Fibroblast of the aortic adventitia (primary cell): ENCODE results near the gene SOX10. TPM values are rescaled to one million over a fixed set of nuclear protein-coding genes. Genes with fewer than 3 reads are reported as not detected.

Experiments
- DNase-seq: peaks from one replicate; pipeline ENCODE4 v3.0.0-alpha.2; 2010; ENCODE audit warnings: low read depth
- H3K4me3 ChIP-seq: 2 replicates; pipeline ENCODE4 v1.5.1; 2011; ENCODE audit warnings: low read depth, mild to moderate bottlenecking, control low read depth, low read length, moderate library complexity
- total RNA-seq: library from RNA; depleted of rRNA; stranded (reverse); fragments of >200 nt; gene quantifications from 2 replicates; pipeline ENCODE4 v1.2.3, GENCODE V29; 2012; ENCODE audit warnings: low replicate concordance
- TF ChIP-seq, protein P1 (sequence below): IDR thresholded peaks from 2 replicates; pipeline ENCODE4 v1.5.1; 2011; ENCODE audit warnings: mild to moderate bottlenecking, low read length, control low read depth, inconsistent platforms; ENCODE audit not compliant: insufficient read depth

The SOX10 gene
- total RNA-seq, 1 donor = not detected

- TF ChIP-seq, protein P1, sequence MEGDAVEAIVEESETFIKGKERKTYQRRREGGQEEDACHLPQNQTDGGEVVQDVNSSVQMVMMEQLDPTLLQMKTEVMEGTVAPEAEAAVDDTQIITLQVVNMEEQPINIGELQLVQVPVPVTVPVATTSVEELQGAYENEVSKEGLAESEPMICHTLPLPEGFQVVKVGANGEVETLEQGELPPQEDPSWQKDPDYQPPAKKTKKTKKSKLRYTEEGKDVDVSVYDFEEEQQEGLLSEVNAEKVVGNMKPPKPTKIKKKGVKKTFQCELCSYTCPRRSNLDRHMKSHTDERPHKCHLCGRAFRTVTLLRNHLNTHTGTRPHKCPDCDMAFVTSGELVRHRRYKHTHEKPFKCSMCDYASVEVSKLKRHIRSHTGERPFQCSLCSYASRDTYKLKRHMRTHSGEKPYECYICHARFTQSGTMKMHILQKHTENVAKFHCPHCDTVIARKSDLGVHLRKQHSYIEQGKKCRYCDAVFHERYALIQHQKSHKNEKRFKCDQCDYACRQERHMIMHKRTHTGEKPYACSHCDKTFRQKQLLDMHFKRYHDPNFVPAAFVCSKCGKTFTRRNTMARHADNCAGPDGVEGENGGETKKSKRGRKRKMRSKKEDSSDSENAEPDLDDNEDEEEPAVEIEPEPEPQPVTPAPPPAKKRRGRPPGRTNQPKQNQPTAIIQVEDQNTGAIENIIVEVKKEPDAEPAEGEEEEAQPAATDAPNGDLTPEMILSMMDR = no peak
- H3K4me3 ChIP-seq = no peak overlapping the region
- DNase-seq = no peak
Measured at GRCh38 chr22:37995460-37995859, 11.1 kb upstream of the SOX10 start.

GRCh38 chr22:37994982-37995381 lies 10.6 kb upstream of the SOX10 start:
- TF ChIP-seq, protein P1 = no peak
- no peak for DNase-seq
- H3K4me3 ChIP-seq = no peak overlapping the region

DNA sequence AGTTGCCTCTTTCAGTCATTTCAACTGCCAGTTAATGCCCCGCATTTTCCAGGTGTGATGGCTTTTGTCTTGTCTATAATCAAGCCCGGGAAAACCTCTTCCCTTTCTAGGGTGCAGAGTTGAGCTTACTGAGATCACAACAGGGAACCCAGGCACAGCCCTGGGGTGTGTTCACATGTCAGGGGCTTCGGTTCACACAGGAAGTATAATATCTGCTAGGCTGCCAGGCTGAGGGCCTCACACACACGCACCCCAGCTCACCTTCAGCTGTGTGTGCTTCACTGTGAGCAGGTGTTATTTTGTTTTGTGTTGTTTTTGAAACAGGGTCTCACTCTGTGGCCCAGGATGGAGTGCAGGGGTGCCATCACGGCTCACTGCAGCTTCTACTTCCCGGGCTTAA lies 9.7 kb upstream of the SOX10 start:
- TF ChIP-seq, protein P1 = no peak
- no peak overlapping the region for H3K4me3 ChIP-seq
- DNase-seq = no peak

DNA sequence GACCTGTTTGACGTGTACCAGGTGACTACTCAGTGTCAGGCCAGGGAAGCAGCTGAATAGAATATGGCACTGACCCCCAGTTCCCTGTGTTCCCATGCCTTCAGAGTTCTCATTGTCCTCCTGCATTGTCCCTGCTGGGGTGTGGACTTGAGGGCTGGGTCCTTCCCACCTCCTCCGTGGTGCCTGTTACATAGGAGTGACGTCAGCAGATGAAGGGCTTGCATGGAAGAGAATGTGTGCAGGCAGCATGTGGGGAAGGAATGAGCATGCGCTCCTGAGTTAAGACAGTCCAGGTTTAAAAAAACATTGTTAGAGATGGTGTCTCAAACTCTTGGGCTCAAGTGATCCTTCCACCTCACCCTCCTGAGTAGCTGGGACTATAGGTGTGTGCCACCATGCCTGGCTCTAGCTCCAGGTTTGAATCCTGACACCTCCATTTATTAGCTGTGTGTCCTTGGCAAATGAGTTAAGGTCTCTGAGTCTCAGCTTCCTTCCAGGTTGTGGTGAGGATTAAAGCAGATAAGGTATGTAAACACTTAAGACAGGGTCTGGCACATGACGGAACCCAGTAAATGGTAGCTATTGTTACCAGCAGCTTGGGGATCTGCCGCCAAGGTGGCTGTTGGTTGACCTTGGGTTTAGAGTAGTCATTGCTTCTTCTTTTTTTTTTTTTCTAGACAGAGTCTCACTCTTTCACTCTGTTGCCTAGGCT lies 7.5 kb upstream of the SOX10 start:
- no peak for DNase-seq
- no peak overlapping the region for H3K4me3 ChIP-seq
- TF ChIP-seq, protein P1 = no peak

GRCh38 chr22:37990862-37991261 lies 6.5 kb upstream of the SOX10 start:
- DNase-seq = no peak
- no peak overlapping the region for H3K4me3 ChIP-seq
- TF ChIP-seq, protein P1 = no peak

DNA sequence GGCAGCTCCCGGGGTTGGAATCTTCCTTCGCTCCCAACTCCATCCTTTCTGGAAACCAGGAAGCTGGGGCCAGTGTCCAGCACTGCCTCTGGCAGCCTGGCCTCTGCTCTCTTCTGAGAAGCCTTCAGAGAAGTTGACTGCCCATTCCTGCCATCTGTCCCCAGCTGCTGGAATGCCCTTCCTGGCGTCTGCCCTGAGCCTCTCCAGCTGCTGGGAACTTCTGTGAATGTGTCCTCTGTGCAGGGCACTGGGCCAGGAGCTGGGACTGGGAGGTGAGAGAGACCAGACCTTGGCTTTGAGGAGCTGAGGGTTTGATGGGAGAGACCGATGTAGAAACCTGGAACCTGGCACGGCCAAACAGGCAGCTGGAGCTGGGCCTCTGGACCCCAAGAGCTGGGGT lies 5.9 kb upstream of the SOX10 start:
- H3K4me3 ChIP-seq = no peak overlapping the region
- DNase-seq = no peak
- TF ChIP-seq, protein P1 = no peak
